TTC549 (cell line): ENCODE results near the gene CDH18.

Source experiments
- FAIRE-seq: peaks from 2 replicates; lab custom pipeline; 2012; peaks lifted over from hg19 to GRCh38; lab: Jason Lieb, UNC

CDH18 gene

GRCh38 chr5:19927919-19928318 lies 60.1 kb downstream of the CDH18 start:
- no peak for FAIRE-seq

GRCh38 chr5:19927170-19927569 lies 60.8 kb downstream of the CDH18 start:
- no peak for FAIRE-seq

- FAIRE-seq = no peak
Observed at GRCh38 chr5:19923742-19924141, 64.3 kb downstream of the CDH18 start.

- FAIRE-seq = no peak
Observed at GRCh38 chr5:19920761-19921160, 67.2 kb downstream of the CDH18 start.

- FAIRE-seq = no peak
Observed at GRCh38 chr5:19918780-19919179, 69.2 kb downstream of the CDH18 start.

GRCh38 chr5:19917588-19918122 lies 70.3 kb downstream of the CDH18 start:
- no peak for FAIRE-seq

GRCh38 chr5:19910136-19910535 lies 77.9 kb downstream of the CDH18 start:
- FAIRE-seq = no peak

- no peak for FAIRE-seq
Observed at GRCh38 chr5:19904766-19905165, 83.2 kb downstream of the CDH18 start.

GRCh38 chr5:19903611-19904010 lies 84.4 kb downstream of the CDH18 start:
- FAIRE-seq = no peak

- FAIRE-seq = no peak
Observed at GRCh38 chr5:19902316-19902934, 85.6 kb downstream of the CDH18 start.

GRCh38 chr5:19900269-19900668 lies 87.7 kb downstream of the CDH18 start:
- FAIRE-seq = no peak

- no peak for FAIRE-seq
Observed at GRCh38 chr5:19891658-19892057, 96.3 kb downstream of the CDH18 start.

- FAIRE-seq = no peak
Observed at GRCh38 chr5:19886123-19886917, 101.7 kb downstream of the CDH18 start.

GRCh38 chr5:19885040-19885824 lies 102.8 kb downstream of the CDH18 start:
- no peak for FAIRE-seq

GRCh38 chr5:19880859-19881436 lies 107.1 kb downstream of the CDH18 start:
- no peak for FAIRE-seq

GRCh38 chr5:19880458-19880857 lies 107.5 kb downstream of the CDH18 start:
- FAIRE-seq = no peak

GRCh38 chr5:19874811-19875210 lies 113.2 kb downstream of the CDH18 start:
- FAIRE-seq = no peak

GRCh38 chr5:19866090-19866450 lies 121.9 kb downstream of the CDH18 start:
- no peak for FAIRE-seq

- no peak for FAIRE-seq
Observed at GRCh38 chr5:19865336-19866089, 122.5 kb downstream of the CDH18 start.

GRCh38 chr5:19862711-19863110 lies 125.3 kb downstream of the CDH18 start:
- FAIRE-seq = no peak

GRCh38 chr5:19859020-19859419 lies 129.0 kb downstream of the CDH18 start:
- no peak for FAIRE-seq

- FAIRE-seq = no peak
Observed at GRCh38 chr5:19855931-19856330, 132.1 kb downstream of the CDH18 start.
